Measurements from ENCODE around the gene SKAP1. TPM values are rescaled to one million over a fixed set of nuclear protein-coding genes. Genes with fewer than 3 reads are reported as not detected.
A peak's percentile ranks its signal among the peaks of the same experiment; 100 is the strongest.

The SKAP1 gene
- not detected in 2 replicates for total RNA-seq (2012; rRNA removed)

- Histone ChIP-seq H3K4me2 (ENCODE audit: low read length) (peak within 1 kb of the TSS; percentile 57), H3K9me3 (replicated peaks; ENCODE audit: low read length) (no peaks in the 10 kb centered on the region), H3K4me3 (ENCODE audit: low read length) (peak within 1 kb of the TSS; percentile 16), H3K9ac (ENCODE audit: low read depth, low read length) (no peak within 1 kb of the TSS), H3K27me3 (ENCODE audit: control insufficient read depth, insufficient read depth, low read length) (peaks cover 53% of the 10 kb centered on the region), H3K4me1 (ENCODE audit: control insufficient read depth, insufficient read depth, low read length) (no peaks in the 10 kb centered on the region), H3K36me3 (ENCODE audit: insufficient read depth, low read length) (no peaks in the 10 kb centered on the region)
These were observed at the start of gene SKAP1 for GRCh38 chr17:48429638-48430586. Gene SKAP1, minus strand, starts transcription at chr17:48430214.

GRCh38 chr17:48479014-48479402 lies 49.0 kb upstream of the SKAP1 start:
- Histone ChIP-seq H3K9ac (ENCODE audit: low read depth, low read length) (no peak overlapping the region), H3K4me1 (ENCODE audit: control insufficient read depth, insufficient read depth, low read length) (peaks cover 25% of the 10 kb centered on the region), H3K36me3 (ENCODE audit: insufficient read depth, low read length) (no peaks in the 10 kb centered on the region), H3K27me3 (ENCODE audit: control insufficient read depth, insufficient read depth, low read length) (no peaks in the 10 kb centered on the region), H3K9me3 (replicated peaks; ENCODE audit: low read length) (no peaks in the 10 kb centered on the region), H3K4me2 (ENCODE audit: low read length) (no peak overlapping the region), H3K4me3 (ENCODE audit: low read length) (no peak overlapping the region)

GRCh38 chr17:48478224-48479013 lies 48.4 kb upstream of the SKAP1 start:
- H3K4me2 ChIP-seq (ENCODE audit: low read length), result no peak overlapping the region
- H3K36me3 ChIP-seq (ENCODE audit: insufficient read depth, low read length), result no peaks in the 10 kb centered on the region
- no peak overlapping the region for H3K9ac ChIP-seq (ENCODE audit: low read depth, low read length)
- no peaks in the 10 kb centered on the region for H3K27me3 ChIP-seq (ENCODE audit: control insufficient read depth, insufficient read depth, low read length)
- peaks cover 19% of the 10 kb centered on the region for H3K4me1 ChIP-seq (ENCODE audit: control insufficient read depth, insufficient read depth, low read length)
- no peak overlapping the region for H3K4me3 ChIP-seq (ENCODE audit: low read length)
- H3K9me3 ChIP-seq (replicated peaks; ENCODE audit: low read length), result no peaks in the 10 kb centered on the region

- Histone ChIP-seq H3K9me3 (replicated peaks; ENCODE audit: low read length) (no peaks in the 10 kb centered on the region), H3K36me3 (ENCODE audit: insufficient read depth, low read length) (no peaks in the 10 kb centered on the region), H3K4me3 (ENCODE audit: low read length) (no peak overlapping the region), H3K4me2 (ENCODE audit: low read length) (no peak overlapping the region), H3K27me3 (ENCODE audit: control insufficient read depth, insufficient read depth, low read length) (no peaks in the 10 kb centered on the region), H3K9ac (ENCODE audit: low read depth, low read length) (no peak overlapping the region), H3K4me1 (ENCODE audit: control insufficient read depth, insufficient read depth, low read length) (peaks cover 18% of the 10 kb centered on the region)
These were observed 47.2 kb upstream of the SKAP1 start for GRCh38 chr17:48477221-48477620.

GRCh38 chr17:48472411-48473281 lies 42.6 kb upstream of the SKAP1 start:
- Histone ChIP-seq H3K4me3 (ENCODE audit: low read length) (no peak overlapping the region), H3K27me3 (ENCODE audit: control insufficient read depth, insufficient read depth, low read length) (no peaks in the 10 kb centered on the region), H3K9me3 (replicated peaks; ENCODE audit: low read length) (no peaks in the 10 kb centered on the region), H3K4me2 (ENCODE audit: low read length) (peak overlapping the region; percentile 20), H3K36me3 (ENCODE audit: insufficient read depth, low read length) (no peaks in the 10 kb centered on the region), H3K9ac (ENCODE audit: low read depth, low read length) (peak overlapping the region; percentile 55), H3K4me1 (ENCODE audit: control insufficient read depth, insufficient read depth, low read length) (peaks cover 14% of the 10 kb centered on the region)

DNA sequence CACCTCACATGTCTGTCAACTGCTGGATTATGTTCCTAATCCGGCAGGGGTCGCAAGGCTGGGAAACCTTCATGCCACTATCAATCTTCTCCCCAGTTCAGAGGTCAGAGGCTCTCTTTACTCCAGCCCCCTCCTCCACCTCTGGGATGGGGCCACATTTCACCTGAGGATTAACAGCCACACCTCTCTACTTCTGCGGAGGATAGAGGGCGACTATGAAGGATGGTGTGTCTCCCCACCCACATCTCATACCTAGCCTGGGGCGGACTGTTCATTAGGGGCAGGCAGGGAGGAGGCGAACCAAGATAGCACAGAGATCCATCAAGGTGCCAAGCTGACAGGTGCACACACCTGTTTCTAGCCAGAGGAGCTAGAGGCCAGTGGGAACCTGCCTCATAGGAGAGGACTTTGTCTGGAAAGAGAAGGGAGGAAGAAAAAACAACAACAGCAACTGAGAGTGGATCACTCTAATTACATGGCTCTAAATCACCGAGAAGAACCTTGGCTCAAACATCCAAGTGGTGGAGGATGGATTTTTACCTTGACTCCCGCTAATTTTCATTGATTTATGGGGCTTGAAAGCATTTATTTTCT lies 41.9 kb upstream of the SKAP1 start:
- Histone ChIP-seq H3K9ac (ENCODE audit: low read depth, low read length) (peak overlapping the region; percentile 55), H3K4me2 (ENCODE audit: low read length) (peak overlapping the region; percentile 20), H3K9me3 (replicated peaks; ENCODE audit: low read length) (no peaks in the 10 kb centered on the region)

DNA sequence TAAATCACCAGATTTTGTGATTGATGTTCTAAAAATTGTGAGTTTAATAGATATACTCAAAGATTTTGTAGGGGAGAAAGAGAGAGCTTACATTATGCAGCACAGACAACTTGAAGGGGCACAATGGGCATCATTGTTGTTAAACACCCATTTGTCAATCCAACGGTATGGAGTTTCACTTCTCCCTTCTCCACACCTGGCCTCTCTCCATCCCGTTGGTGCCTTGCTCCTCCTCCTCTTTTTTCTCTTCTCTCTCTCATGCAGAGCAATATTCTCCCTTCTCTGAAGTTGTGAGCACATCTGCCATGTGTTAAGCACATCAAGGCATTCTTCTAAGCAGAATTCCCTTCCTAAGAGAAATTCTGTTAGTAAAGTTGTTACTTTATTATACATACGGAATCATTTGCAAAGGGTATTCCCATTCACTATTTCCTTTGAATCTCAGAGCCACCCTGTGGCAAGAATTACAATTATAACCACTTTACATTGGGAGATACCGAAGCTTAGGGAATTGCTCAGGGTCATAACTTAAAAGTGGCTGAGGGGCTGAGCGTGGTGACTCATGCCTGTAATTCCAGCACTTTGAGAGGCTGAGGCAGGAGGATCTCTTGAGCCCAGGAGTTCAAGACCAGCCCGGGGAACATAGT lies 40.5 kb upstream of the SKAP1 start:
- no peak overlapping the region for H3K4me2 ChIP-seq (ENCODE audit: low read length)
- H3K36me3 ChIP-seq (ENCODE audit: insufficient read depth, low read length), result no peaks in the 10 kb centered on the region
- no peaks in the 10 kb centered on the region for H3K9me3 ChIP-seq (replicated peaks; ENCODE audit: low read length)

More for the DNA sequence above, 41.9 kb upstream of the SKAP1 start:
- Histone ChIP-seq H3K4me1 (ENCODE audit: control insufficient read depth, insufficient read depth, low read length) (peaks cover 14% of the 10 kb centered on the region), H3K4me3 (ENCODE audit: low read length) (no peak overlapping the region), H3K27me3 (ENCODE audit: control insufficient read depth, insufficient read depth, low read length) (no peaks in the 10 kb centered on the region), H3K36me3 (ENCODE audit: insufficient read depth, low read length) (no peaks in the 10 kb centered on the region)

GRCh38 chr17:48469227-48469626 lies 39.2 kb upstream of the SKAP1 start:
- H3K4me2 ChIP-seq (ENCODE audit: low read length), result no peak overlapping the region
- no peaks in the 10 kb centered on the region for H3K9me3 ChIP-seq (replicated peaks; ENCODE audit: low read length)
- no peak overlapping the region for H3K9ac ChIP-seq (ENCODE audit: low read depth, low read length)
- H3K36me3 ChIP-seq (ENCODE audit: insufficient read depth, low read length), result no peaks in the 10 kb centered on the region
- H3K4me3 ChIP-seq (ENCODE audit: low read length), result no peak overlapping the region
- peaks cover 14% of the 10 kb centered on the region for H3K4me1 ChIP-seq (ENCODE audit: control insufficient read depth, insufficient read depth, low read length)
- peaks cover 8% of the 10 kb centered on the region for H3K27me3 ChIP-seq (ENCODE audit: control insufficient read depth, insufficient read depth, low read length)

More for the DNA sequence above, 40.5 kb upstream of the SKAP1 start:
- Histone ChIP-seq H3K4me3 (ENCODE audit: low read length) (no peak overlapping the region), H3K27me3 (ENCODE audit: control insufficient read depth, insufficient read depth, low read length) (no peaks in the 10 kb centered on the region), H3K9ac (ENCODE audit: low read depth, low read length) (no peak overlapping the region), H3K4me1 (ENCODE audit: control insufficient read depth, insufficient read depth, low read length) (peaks cover 14% of the 10 kb centered on the region)

DNA sequence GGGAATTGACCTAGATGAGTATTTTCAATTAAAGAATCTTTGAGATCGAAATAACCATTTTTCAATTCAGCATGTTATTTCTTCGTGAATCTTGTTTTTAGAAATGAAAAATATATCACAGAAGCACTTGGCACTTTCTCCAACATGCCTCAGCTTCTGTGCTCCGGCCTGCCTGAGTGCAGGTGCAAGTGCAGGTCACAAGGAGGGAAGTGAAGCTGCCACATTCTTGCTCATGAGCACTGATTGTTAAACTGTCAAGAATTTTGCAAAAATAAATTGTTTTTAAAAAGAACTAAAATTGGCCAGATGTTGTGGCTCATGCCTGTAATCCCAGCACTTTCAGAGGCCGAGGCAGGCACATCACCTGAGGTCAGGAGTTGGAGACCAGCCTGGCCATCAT lies 38.3 kb upstream of the SKAP1 start:
- Histone ChIP-seq H3K4me1 (ENCODE audit: control insufficient read depth, insufficient read depth, low read length) (peaks cover 14% of the 10 kb centered on the region), H3K27me3 (ENCODE audit: control insufficient read depth, insufficient read depth, low read length) (peaks cover 10% of the 10 kb centered on the region), H3K4me2 (ENCODE audit: low read length) (no peak overlapping the region), H3K9ac (ENCODE audit: low read depth, low read length) (no peak overlapping the region), H3K36me3 (ENCODE audit: insufficient read depth, low read length) (no peaks in the 10 kb centered on the region), H3K4me3 (ENCODE audit: low read length) (no peak overlapping the region), H3K9me3 (replicated peaks; ENCODE audit: low read length) (no peaks in the 10 kb centered on the region)

- Histone ChIP-seq H3K4me3 (ENCODE audit: low read length) (no peak overlapping the region), H3K4me1 (ENCODE audit: control insufficient read depth, insufficient read depth, low read length) (no peaks in the 10 kb centered on the region), H3K27me3 (ENCODE audit: control insufficient read depth, insufficient read depth, low read length) (peaks cover 15% of the 10 kb centered on the region), H3K4me2 (ENCODE audit: low read length) (no peak overlapping the region), H3K36me3 (ENCODE audit: insufficient read depth, low read length) (no peaks in the 10 kb centered on the region), H3K9ac (ENCODE audit: low read depth, low read length) (no peak overlapping the region), H3K9me3 (replicated peaks; ENCODE audit: low read length) (no peaks in the 10 kb centered on the region)
These were observed 35.9 kb upstream of the SKAP1 start for GRCh38 chr17:48465884-48466283.

All from skeletal muscle satellite cell (primary cell).